Transverse colon (tissue), 4 donors: ENCODE data around the gene TRAPPC3L. TPM values are rescaled to one million over a fixed set of nuclear protein-coding genes. Genes with fewer than 3 reads are reported as not detected.

ENCODE experiments used
- DNase-seq: peaks from one replicate; pipeline ENCODE4 v3.0.0-alpha.2; 2019
- H3K27ac ChIP-seq, 4 donors: fragments of 200-600 bp; sonication (generic); 2 replicates each; pipeline ENCODE4 v1.5.1; 2016 to 2018; ENCODE audit warnings: inconsistent platforms in 4 of 4
- H3K27me3 ChIP-seq: fragments of 200-600 bp; sonication (generic); 2 replicates; pipeline ENCODE4 v1.5.1; 2017; ENCODE audit warnings: inconsistent platforms
- H3K36me3 ChIP-seq, 4 donors: fragments of 200-600 bp; sonication (generic); 2 replicates each; pipeline ENCODE4 v1.5.1; 2017 to 2019; ENCODE audit warnings: inconsistent platforms in 4 of 4
- H3K4me1 ChIP-seq, 4 donors: fragments of 200-600 bp; sonication (generic); 2 replicates each; pipeline ENCODE4 v1.5.1; 2017 to 2020; ENCODE audit warnings: inconsistent platforms in 4 of 4
- H3K4me3 ChIP-seq, 4 donors: fragments of 200-600 bp; sonication (generic); 1 replicate in 1 of 4; 2 replicates in 3 of 4; pipeline versions ENCODE4 v1.5.1 to v1.6.1; 2017 to 2019; ENCODE audit warnings: inconsistent platforms in 4 of 4
- H3K9me3 ChIP-seq, 2 donors: fragments of 200-600 bp; sonication (generic); 2 replicates each; pipeline ENCODE4 v1.5.1; 2017 to 2019; ENCODE audit warnings: inconsistent platforms in 2 of 2
- EP300 ChIP-seq: sonication (generic); formaldehyde crosslinking; IDR thresholded peaks from one replicate; pipeline ENCODE4 v1.6.1; 2017; ENCODE audit warnings: antibody characterized with exemption, low read depth
- POLR2A ChIP-seq: fragments of 450-650 bp; IDR thresholded peaks from one replicate; pipeline ENCODE4 v1.6.1; 2016; ENCODE audit warnings: antibody characterized with exemption, mild to moderate bottlenecking, moderate library complexity
- POLR2AphosphoS5 ChIP-seq, 3 donors: sonication (generic); formaldehyde crosslinking; IDR thresholded peaks; one replicate each; pipeline ENCODE4 v1.6.1; 2016; ENCODE audit warnings: antibody characterized with exemption in 3 of 3
- WGBS, 2 donors: methylation state at CpG; one replicate each; pipeline ENCODE4 v1.1.5; 2018; ENCODE audit warnings: low coverage in 1 of 2; 5-methylcytosine and 5-hydroxymethylcytosine counted together
- in situ Hi-C, 4 donors: fragments of 200-750 bp; cut with MboI; loops; one replicate each; pipeline versions ENCODE4 v1.15.0 to v1.15.1; 2017; ENCODE audit warnings: low sequenced_read_pairs in 3 of 4, low pct_ligation_motif_present in 1 of 4, low pct_unique_long_range_greater_than_20kb in 1 of 4
- intact Hi-C: fragments of 100-400 bp; cut with DNase I; formaldehyde crosslinking; loops from one replicate; pipeline ENCODE4 v1.15.1; 2023; ENCODE audit warnings: low total_unique reads
- total RNA-seq, 4 donors: library from RNA; depleted of rRNA; stranded (reverse); fragments of >200 nt; gene quantifications; one replicate each; pipeline ENCODE4 v1.1.0, GENCODE V29; 2016
- TF ChIP-seq, protein P1 (sequence below), 5 experiments: fragments of 200-600 bp in 3 of 5; fragments of 450-650 bp in 2 of 5; sonication (generic) in 3 of 5; IDR thresholded peaks; 1 replicate in 2 of 5; 2 replicates in 3 of 5; pipeline ENCODE4 v1.5.1; 2016 to 2017; ENCODE audit warnings: antibody characterized with exemption in 5 of 5, inconsistent platforms in 3 of 5, mild to moderate bottlenecking in 2 of 5, moderate library complexity in 1 of 5

The TRAPPC3L gene
- total RNA-seq, 4 donors from 2014 or later = not detected

GRCh38 chr6:116550796-116551195 lies 5.3 kb upstream of the TRAPPC3L start:
- no peak overlapping the region for H3K27ac ChIP-seq
- in situ Hi-C loops (no loop called here), intact Hi-C loops (no loop called here)
- DNase-seq = no peak
- 26 to 35% methylated on average over 3 to 4 of the region's 4 CpGs for WGBS, 2 donors
- no peak overlapping the region for H3K4me3 ChIP-seq
- peaks cover 26% of the 10 kb centered on the region for H3K27me3 ChIP-seq
- no peaks in the 10 kb centered on the region for H3K4me1 ChIP-seq
- no peaks in the 10 kb centered on the region for H3K9me3 ChIP-seq
- TF ChIP-seq EP300 (no peak), POLR2AphosphoS5 (IDR thresholded peaks at IDR 0.05) (no peak), POLR2A (no peak)
- TF ChIP-seq, protein P1, sequence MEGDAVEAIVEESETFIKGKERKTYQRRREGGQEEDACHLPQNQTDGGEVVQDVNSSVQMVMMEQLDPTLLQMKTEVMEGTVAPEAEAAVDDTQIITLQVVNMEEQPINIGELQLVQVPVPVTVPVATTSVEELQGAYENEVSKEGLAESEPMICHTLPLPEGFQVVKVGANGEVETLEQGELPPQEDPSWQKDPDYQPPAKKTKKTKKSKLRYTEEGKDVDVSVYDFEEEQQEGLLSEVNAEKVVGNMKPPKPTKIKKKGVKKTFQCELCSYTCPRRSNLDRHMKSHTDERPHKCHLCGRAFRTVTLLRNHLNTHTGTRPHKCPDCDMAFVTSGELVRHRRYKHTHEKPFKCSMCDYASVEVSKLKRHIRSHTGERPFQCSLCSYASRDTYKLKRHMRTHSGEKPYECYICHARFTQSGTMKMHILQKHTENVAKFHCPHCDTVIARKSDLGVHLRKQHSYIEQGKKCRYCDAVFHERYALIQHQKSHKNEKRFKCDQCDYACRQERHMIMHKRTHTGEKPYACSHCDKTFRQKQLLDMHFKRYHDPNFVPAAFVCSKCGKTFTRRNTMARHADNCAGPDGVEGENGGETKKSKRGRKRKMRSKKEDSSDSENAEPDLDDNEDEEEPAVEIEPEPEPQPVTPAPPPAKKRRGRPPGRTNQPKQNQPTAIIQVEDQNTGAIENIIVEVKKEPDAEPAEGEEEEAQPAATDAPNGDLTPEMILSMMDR (IDR thresholded peaks at IDR 0.05) = no peak
- H3K36me3 ChIP-seq = no peaks in the 10 kb centered on the region

GRCh38 chr6:116547358-116547757 lies 1.9 kb upstream of the TRAPPC3L start:
- Histone ChIP-seq H3K9me3 (no peaks in the 10 kb centered on the region), H3K4me3 (no peak overlapping the region), H3K4me1 (no peaks in the 10 kb centered on the region), H3K27me3 (peaks cover 28% of the 10 kb centered on the region), H3K36me3 (no peaks in the 10 kb centered on the region), H3K27ac (no peak overlapping the region)
- intact Hi-C loops = no loop called here
- in situ Hi-C loops = no loop called here
- WGBS, 2 donors = 87 to 92% methylated on average over 4 to 6 of the region's 6 CpGs
- no peak for DNase-seq
- TF ChIP-seq POLR2A = no peak
- TF ChIP-seq, protein P1 (IDR thresholded peaks at IDR 0.05) = no peak
- no peak for TF ChIP-seq EP300
- TF ChIP-seq POLR2AphosphoS5 (IDR thresholded peaks at IDR 0.05) = no peak

GRCh38 chr6:116543149-116543548 lies 2.3 kb downstream of the TRAPPC3L start:
- H3K4me3 ChIP-seq = no peak overlapping the region
- no peak overlapping the region for H3K27ac ChIP-seq
- in situ Hi-C loops = no loop called here
- no peaks in the 10 kb centered on the region for H3K4me1 ChIP-seq
- no peak for DNase-seq
- peaks cover 24% of the 10 kb centered on the region for H3K27me3 ChIP-seq
- H3K9me3 ChIP-seq = no peaks in the 10 kb centered on the region
- intact Hi-C loops = no loop called here
- TF ChIP-seq POLR2AphosphoS5 (IDR thresholded peaks at IDR 0.05) (no peak), POLR2A (no peak), EP300 (no peak)
- TF ChIP-seq, protein P1 (IDR thresholded peaks at IDR 0.05) = no peak
- no peaks in the 10 kb centered on the region for H3K36me3 ChIP-seq

DNA sequence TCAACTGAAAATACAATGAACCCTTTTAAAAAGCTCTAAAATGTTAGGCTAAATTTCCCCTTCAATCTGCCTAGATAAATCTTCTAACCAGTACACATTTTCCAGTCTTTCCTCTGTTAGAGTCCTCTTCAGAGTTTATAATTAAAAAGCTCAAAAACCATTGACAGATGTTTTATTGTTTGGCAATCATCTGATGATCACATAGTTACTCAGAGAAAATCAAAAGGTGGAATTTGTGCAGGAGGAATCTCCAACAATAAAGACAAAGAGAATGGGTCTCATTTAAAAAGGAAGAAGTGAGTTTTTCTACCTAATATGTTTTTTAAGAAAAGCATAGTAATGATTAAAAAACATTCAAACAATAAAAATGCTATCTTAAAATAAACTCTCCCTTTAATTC lies 3.1 kb downstream of the TRAPPC3L start:
- TF ChIP-seq POLR2A = no peak
- no peak for TF ChIP-seq POLR2AphosphoS5 (IDR thresholded peaks at IDR 0.05)
- TF ChIP-seq, protein P1 (IDR thresholded peaks at IDR 0.05) = no peak
- no peak for TF ChIP-seq EP300
- H3K4me1 ChIP-seq = no peaks in the 10 kb centered on the region
- no peaks in the 10 kb centered on the region for H3K9me3 ChIP-seq
- no peak overlapping the region for H3K4me3 ChIP-seq
- H3K27me3 ChIP-seq = peaks cover 24% of the 10 kb centered on the region
- DNase-seq = no peak
- no peak overlapping the region for H3K27ac ChIP-seq
- H3K36me3 ChIP-seq = no peaks in the 10 kb centered on the region
- intact Hi-C loops = no loop called here
- in situ Hi-C loops = no loop called here
